ENCODE results near the gene KCNMB1. TPM values are rescaled to one million over a fixed set of nuclear protein-coding genes. Genes with fewer than 3 reads are reported as not detected.

The KCNMB1 gene
- total RNA-seq, 4 donors from 2014 or later, result 0.18 to 1.5 (median 0.81) TPM

DNA sequence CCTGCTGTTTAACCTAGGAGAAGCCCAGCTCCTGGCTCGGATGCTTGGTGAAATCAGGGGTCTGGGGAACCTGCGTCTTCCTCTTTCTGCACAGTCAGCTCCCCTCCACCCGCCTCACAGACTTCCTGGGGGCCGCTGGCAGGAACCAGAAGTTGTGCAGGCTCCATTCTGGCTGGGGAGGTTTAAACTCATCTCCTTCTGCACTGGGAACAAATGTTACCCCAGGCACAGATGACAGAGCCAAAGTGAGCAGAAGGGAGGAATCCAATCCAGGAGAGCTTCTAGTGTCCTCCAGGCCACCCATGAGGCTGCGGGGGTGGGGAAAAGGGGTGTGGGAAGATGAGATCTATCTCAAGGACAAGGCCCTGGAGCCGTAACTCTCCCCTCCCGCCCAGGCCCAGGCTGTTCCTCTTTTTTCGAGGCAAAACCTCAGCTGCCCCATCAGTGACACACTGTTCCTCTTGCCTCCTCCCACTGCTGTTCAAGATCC lies 31.2 kb downstream of the KCNMB1 start:
- H3K27ac ChIP-seq, result peak overlapping the region in 2 of 4 donors; percentile 9 to 37
- TF ChIP-seq, protein P1, sequence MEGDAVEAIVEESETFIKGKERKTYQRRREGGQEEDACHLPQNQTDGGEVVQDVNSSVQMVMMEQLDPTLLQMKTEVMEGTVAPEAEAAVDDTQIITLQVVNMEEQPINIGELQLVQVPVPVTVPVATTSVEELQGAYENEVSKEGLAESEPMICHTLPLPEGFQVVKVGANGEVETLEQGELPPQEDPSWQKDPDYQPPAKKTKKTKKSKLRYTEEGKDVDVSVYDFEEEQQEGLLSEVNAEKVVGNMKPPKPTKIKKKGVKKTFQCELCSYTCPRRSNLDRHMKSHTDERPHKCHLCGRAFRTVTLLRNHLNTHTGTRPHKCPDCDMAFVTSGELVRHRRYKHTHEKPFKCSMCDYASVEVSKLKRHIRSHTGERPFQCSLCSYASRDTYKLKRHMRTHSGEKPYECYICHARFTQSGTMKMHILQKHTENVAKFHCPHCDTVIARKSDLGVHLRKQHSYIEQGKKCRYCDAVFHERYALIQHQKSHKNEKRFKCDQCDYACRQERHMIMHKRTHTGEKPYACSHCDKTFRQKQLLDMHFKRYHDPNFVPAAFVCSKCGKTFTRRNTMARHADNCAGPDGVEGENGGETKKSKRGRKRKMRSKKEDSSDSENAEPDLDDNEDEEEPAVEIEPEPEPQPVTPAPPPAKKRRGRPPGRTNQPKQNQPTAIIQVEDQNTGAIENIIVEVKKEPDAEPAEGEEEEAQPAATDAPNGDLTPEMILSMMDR (IDR thresholded peaks at IDR 0.05), result no peak
- TF ChIP-seq POLR2A (IDR thresholded peaks at IDR 0.05), result no peak
- no peaks in the 10 kb centered on the region for H3K27me3 ChIP-seq
- no peaks in the 10 kb centered on the region for H3K9me3 ChIP-seq
- peak in 2 of 3 donors; percentile 45 to 64 for DNase-seq
- H3K36me3 ChIP-seq, result no peaks in the 10 kb centered on the region
- no peak overlapping the region for H3K4me3 ChIP-seq
- H3K4me1 ChIP-seq, result no peaks in the 10 kb centered on the region

- no peak for DNase-seq
- no peaks in the 10 kb centered on the region for H3K9me3 ChIP-seq
- no peak overlapping the region for H3K27ac ChIP-seq
- TF ChIP-seq, protein P1 (IDR thresholded peaks at IDR 0.05), result no peak
- TF ChIP-seq POLR2A (IDR thresholded peaks at IDR 0.05), result no peak
- no peaks in the 10 kb centered on the region for H3K27me3 ChIP-seq
- no peaks in the 10 kb centered on the region for H3K4me1 ChIP-seq
- H3K36me3 ChIP-seq, result no peaks in the 10 kb centered on the region
- no peak overlapping the region for H3K4me3 ChIP-seq
Measured at GRCh38 chr5:170355601-170356098, 33.5 kb downstream of the KCNMB1 start.

DNA sequence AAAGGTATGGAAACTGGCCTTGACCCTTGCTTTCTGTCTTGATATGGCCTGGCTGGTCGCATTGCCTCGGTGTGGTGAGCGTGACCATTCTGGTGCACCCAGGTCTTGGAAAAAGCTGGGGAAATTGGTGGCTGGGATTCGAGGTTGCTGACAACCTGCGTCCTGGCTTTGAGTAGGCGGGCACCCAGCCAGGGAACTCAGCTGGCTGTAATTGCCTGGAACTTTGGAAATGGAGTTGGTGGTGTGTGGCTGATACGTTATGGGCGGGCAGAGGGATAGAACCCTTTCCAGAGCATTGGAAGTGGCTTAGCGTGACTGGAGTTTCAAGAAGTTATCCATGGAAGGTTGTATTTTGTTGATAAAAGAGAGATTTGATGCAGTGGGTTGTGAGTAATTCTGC lies 35.2 kb downstream of the KCNMB1 start:
- DNase-seq, result no peak
- no peaks in the 10 kb centered on the region for H3K4me1 ChIP-seq
- no peak overlapping the region for H3K4me3 ChIP-seq
- no peaks in the 10 kb centered on the region for H3K9me3 ChIP-seq
- no peak for TF ChIP-seq POLR2A (IDR thresholded peaks at IDR 0.05)
- TF ChIP-seq, protein P1 (IDR thresholded peaks at IDR 0.05), result no peak
- H3K36me3 ChIP-seq, result no peaks in the 10 kb centered on the region
- no peak overlapping the region for H3K27ac ChIP-seq
- no peaks in the 10 kb centered on the region for H3K27me3 ChIP-seq

GRCh38 chr5:170353011-170353761 lies 36.0 kb downstream of the KCNMB1 start:
- TF ChIP-seq, protein P1 (IDR thresholded peaks at IDR 0.05), result no peak
- TF ChIP-seq POLR2A (IDR thresholded peaks at IDR 0.05), result no peak
- Histone ChIP-seq H3K36me3 (no peaks in the 10 kb centered on the region), H3K27me3 (no peaks in the 10 kb centered on the region), H3K4me1 (no peaks in the 10 kb centered on the region), H3K4me3 (no peak overlapping the region), H3K9me3 (no peaks in the 10 kb centered on the region), H3K27ac (peak overlapping the region in 1 of 4 donors; percentile 35)
- no peak for DNase-seq

- no peak for DNase-seq
- Histone ChIP-seq H3K4me3 (no peak overlapping the region), H3K27me3 (no peaks in the 10 kb centered on the region), H3K36me3 (no peaks in the 10 kb centered on the region), H3K4me1 (no peaks in the 10 kb centered on the region), H3K9me3 (no peaks in the 10 kb centered on the region), H3K27ac (no peak overlapping the region)
- no peak for TF ChIP-seq POLR2A (IDR thresholded peaks at IDR 0.05)
- TF ChIP-seq, protein P1 (IDR thresholded peaks at IDR 0.05), result peak in 2 of 6 experiments; percentile 17 to 36
Measured at GRCh38 chr5:170348137-170348633, 41.0 kb downstream of the KCNMB1 start.
